SK-N-SH (cell line): Measurements from ENCODE around the gene COL15A1. TPM values are rescaled to one million over a fixed set of nuclear protein-coding genes. Genes with fewer than 3 reads are reported as not detected.

Experiments used
- CTCF ChIA-PET: fragments of 300-600, 350-600 bp; formaldehyde crosslinking; extraction: SDS; loops from one replicate; lab custom pipeline; 2021; lab: Yijun Ruan, JAX
- POLR2A ChIA-PET: fragments of 350-600 bp; sonication (Branson Sonifier 250); formaldehyde crosslinking; extraction: SDS; loops from one replicate; lab custom pipeline; 2020; ENCODE audit warnings: antibody characterized with exemption, inconsistent platforms; lab: Yijun Ruan, JAX
- DNase-seq: peaks from one replicate; pipeline ENCODE4 v3.0.0; 2012
- H2AFZ ChIP-seq: fragments of 200-600 bp; sonication (generic); 2 replicates; pipeline ENCODE4 v1.8.1; 2016; ENCODE audit warnings: antibody characterized with exemption, mild to moderate bottlenecking, low read depth
- H3F3A ChIP-seq: fragments of 200-600 bp; sonication (generic); replicated peaks from 2 replicates; pipeline ENCODE3; 2016; ENCODE audit warnings: antibody characterized with exemption, mild to moderate bottlenecking; ENCODE audit not compliant: insufficient read depth
- H3K27ac ChIP-seq, 2 experiments: fragments of 200-500 bp in 1 of 2; fragments of 200-600 bp in 1 of 2; sonication (Bioruptor generic) in 1 of 2; sonication (generic), shearing (Covaris generic) in 1 of 2; 2 replicates each; pipeline versions ENCODE4 v1.5.1 to v1.6.1; 2014 to 2016; ENCODE audit warnings: low read depth in 2 of 2, inconsistent platforms in 1 of 2, low read length in 1 of 2, mild to moderate bottlenecking in 1 of 2, mixed read lengths in 1 of 2
- H3K27me3 ChIP-seq: fragments of 200-600 bp; sonication (generic), shearing (Covaris generic); 2 replicates; pipeline ENCODE4 v1.6.1; 2016; ENCODE audit warnings: mixed run types; ENCODE audit not compliant: insufficient read depth
- H3K36me3 ChIP-seq, 2 experiments: fragments of 200-500 bp in 1 of 2; fragments of 200-600 bp in 1 of 2; sonication (Bioruptor generic) in 1 of 2; sonication (generic) in 1 of 2; replicated peaks in 1 of 2; 2 replicates each; pipeline versions ENCODE3 to v1.5.1; 2014 to 2016; ENCODE audit warnings: low read length in 1 of 2, mild to moderate bottlenecking in 1 of 2; ENCODE audit not compliant: insufficient read depth in 2 of 2, control insufficient read depth in 1 of 2
- H3K4me1 ChIP-seq, 2 experiments: fragments of 200-500 bp in 1 of 2; fragments of 200-600 bp in 1 of 2; sonication (Bioruptor generic) in 1 of 2; sonication (generic), shearing (Covaris generic) in 1 of 2; 2 replicates each; pipeline versions ENCODE4 v1.5.1 to v1.6.1; 2014 to 2016; ENCODE audit warnings: low read depth in 1 of 2, low read length in 1 of 2, mixed run types in 1 of 2; ENCODE audit not compliant: insufficient read depth in 2 of 2, control insufficient read depth in 1 of 2
- H3K4me2 ChIP-seq: fragments of 200-600 bp; sonication (generic), shearing (Covaris generic); 2 replicates; pipeline ENCODE4 v1.6.1; 2017; ENCODE audit warnings: mixed run types
- H3K4me3 ChIP-seq, 2 experiments: fragments of 200-500 bp in 1 of 2; fragments of 200-600 bp in 1 of 2; sonication (Bioruptor generic) in 1 of 2; sonication (generic), shearing (Covaris generic) in 1 of 2; 2 replicates each; pipeline versions ENCODE4 v1.5.1 to v1.8.1; 2014 to 2016; ENCODE audit warnings: low read depth in 2 of 2, inconsistent platforms in 1 of 2, low read length in 1 of 2, mild to moderate bottlenecking in 1 of 2, mixed read lengths in 1 of 2, moderate library complexity in 1 of 2
- H3K79me2 ChIP-seq: fragments of 200-600 bp; sonication (generic); 2 replicates; pipeline ENCODE4 v1.8.1; 2017; ENCODE audit warnings: mild to moderate bottlenecking; ENCODE audit not compliant: insufficient read depth
- H3K9ac ChIP-seq: fragments of 200-600 bp; sonication (generic); 2 replicates; pipeline ENCODE4 v1.6.1; 2017; ENCODE audit warnings: mixed run types
- H3K9me2 ChIP-seq: fragments of 200-600 bp; sonication (generic); 2 replicates; pipeline ENCODE4 v1.6.1; 2017; ENCODE audit warnings: mixed run types
- H3K9me3 ChIP-seq: fragments of 200-600 bp; sonication (generic); 2 replicates; pipeline ENCODE4 v1.6.1; 2017; ENCODE audit warnings: mixed run types, mild to moderate bottlenecking, moderate library complexity
- H4K20me1 ChIP-seq: fragments of 200-600 bp; sonication (generic); 2 replicates; pipeline ENCODE4 v1.6.1; 2017; ENCODE audit warnings: mild to moderate bottlenecking, mixed run types; ENCODE audit not compliant: insufficient read depth
- EZH2phosphoT487 ChIP-seq: fragments of 200-600 bp; sonication (generic); IDR thresholded peaks from 2 replicates; pipeline ENCODE4 v1.6.1; 2017; ENCODE audit warnings: low read depth, mixed run types, mild to moderate bottlenecking, antibody characterized with exemption, moderate library complexity, borderline replicate concordance
- JUND ChIP-seq: IDR thresholded peaks from 2 replicates; pipeline ENCODE4 v1.4.0; 2012
- NRF1 ChIP-seq: IDR thresholded peaks from 2 replicates; pipeline ENCODE4 v1.6.1; 2012; ENCODE audit warnings: low read depth, mild to moderate bottlenecking, low read length
- RAD21 ChIP-seq: IDR thresholded peaks from 2 replicates; pipeline ENCODE4 v1.6.1; 2012; ENCODE audit warnings: mild to moderate bottlenecking, low read length
- RCOR1 ChIP-seq: fragments of 150-350 bp; IDR thresholded peaks from 2 replicates; pipeline ENCODE4 v1.6.1; 2017; ENCODE audit warnings: antibody characterized with exemption, low read length
- TAF1 ChIP-seq: IDR thresholded peaks from 2 replicates; pipeline ENCODE4 v1.6.1; 2012; ENCODE audit warnings: low read depth, mild to moderate bottlenecking, low read length, moderate library complexity, borderline replicate concordance
- TEAD4 ChIP-seq: IDR thresholded peaks from 2 replicates; pipeline ENCODE4 v1.4.0; 2012; ENCODE audit warnings: mild to moderate bottlenecking, borderline replicate concordance; ENCODE audit not compliant: insufficient read depth
- YY1 ChIP-seq: IDR thresholded peaks from 2 replicates; pipeline ENCODE4 v1.4.0; 2012; ENCODE audit warnings: low read depth, mild to moderate bottlenecking
- WGBS: methylation state at CpG from one replicate; pipeline ENCODE4 v1.1.6; 2017; ENCODE audit warnings: low lambda C conversion rate; 5-methylcytosine and 5-hydroxymethylcytosine counted together
- polyA plus RNA-seq, 3 experiments: library from polyadenylated mRNA; depleted of rRNA; stranded (reverse); fragments of >200 nt; gene quantifications; 2 replicates each; pipeline ENCODE4 v1.2.3, GENCODE V29; 2012
- TF ChIP-seq, protein P1 (sequence below): fragments of 150-350 bp; IDR thresholded peaks from 2 replicates; pipeline ENCODE4 v1.6.1; 2017; ENCODE audit warnings: antibody characterized with exemption, low read length, low read depth, borderline replicate concordance
- TF ChIP-seq, protein P2 (sequence below): IDR thresholded peaks from 2 replicates; pipeline ENCODE4 v1.6.1; 2012; ENCODE audit warnings: mild to moderate bottlenecking, low read depth, low read length, moderate library complexity
- TF ChIP-seq, protein P3 (sequence below): fragments of 150-350 bp; IDR thresholded peaks from 2 replicates; pipeline ENCODE4 v1.6.1; 2016; ENCODE audit warnings: mild to moderate bottlenecking, low read depth, low read length
- TF ChIP-seq, protein P4 (sequence below): IDR thresholded peaks from 2 replicates; pipeline ENCODE4; 2012
- TF ChIP-seq, protein P5 (sequence below): IDR thresholded peaks from 2 replicates; pipeline ENCODE4 v1.4.0; 2012; ENCODE audit warnings: low read depth, borderline replicate concordance

The COL15A1 gene
- polyA plus RNA-seq, 1 of the 3 experiments (the other 2 are of a cell fraction), result 0.84 TPM

DNA sequence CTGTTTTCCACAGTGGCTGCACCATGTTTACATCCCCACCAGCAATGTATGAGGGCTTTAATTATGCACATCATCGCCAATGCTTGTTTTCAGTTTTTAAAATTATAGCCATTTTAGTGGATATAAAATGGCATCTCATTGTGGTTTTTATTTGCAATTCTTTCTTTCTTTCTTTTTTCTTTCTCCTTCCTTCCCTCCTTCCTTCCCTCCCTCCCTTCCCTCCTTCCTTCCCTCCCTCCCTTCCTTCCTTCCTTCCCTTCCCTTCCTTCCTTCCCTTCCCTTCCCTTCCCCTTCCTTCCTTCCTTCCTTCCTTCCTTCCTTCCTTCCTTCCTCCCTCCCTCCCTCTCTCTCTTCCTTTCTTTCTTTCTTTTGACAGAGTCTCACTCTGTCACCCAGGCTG, 6.6 kb downstream of the COL15A1 start (continued):
- TF ChIP-seq, protein P1, sequence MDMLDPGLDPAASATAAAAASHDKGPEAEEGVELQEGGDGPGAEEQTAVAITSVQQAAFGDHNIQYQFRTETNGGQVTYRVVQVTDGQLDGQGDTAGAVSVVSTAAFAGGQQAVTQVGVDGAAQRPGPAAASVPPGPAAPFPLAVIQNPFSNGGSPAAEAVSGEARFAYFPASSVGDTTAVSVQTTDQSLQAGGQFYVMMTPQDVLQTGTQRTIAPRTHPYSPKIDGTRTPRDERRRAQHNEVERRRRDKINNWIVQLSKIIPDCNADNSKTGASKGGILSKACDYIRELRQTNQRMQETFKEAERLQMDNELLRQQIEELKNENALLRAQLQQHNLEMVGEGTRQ, result no peak
- TF ChIP-seq JUND, result no peak
- no peak for TF ChIP-seq NRF1

DNA sequence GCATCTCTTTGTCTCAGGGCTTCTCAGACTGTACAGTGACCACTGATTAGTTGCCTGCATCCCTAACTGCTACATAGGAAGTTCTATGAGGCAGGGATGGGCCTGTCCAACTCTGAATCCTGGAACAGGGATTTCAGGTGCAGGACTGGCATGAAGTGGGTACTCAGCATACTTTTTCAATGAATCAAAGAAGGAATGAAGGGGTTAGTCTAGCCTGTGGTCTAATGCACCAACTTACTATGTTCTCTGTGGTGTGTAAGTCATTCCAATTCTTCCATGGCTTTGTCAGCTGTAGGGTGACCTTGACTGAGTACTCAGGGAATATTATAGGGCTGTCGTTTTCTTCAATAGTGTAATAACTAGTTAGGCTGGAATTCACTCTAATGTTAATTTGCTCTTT, 8.3 kb downstream of the COL15A1 start:
- DNase-seq, result no peak
- no peaks in the 10 kb centered on the region for H3K4me1 ChIP-seq
- H3F3A ChIP-seq, result no peaks in the 10 kb centered on the region
- H2AFZ ChIP-seq, result no peak overlapping the region
- H3K4me3 ChIP-seq, result no peak overlapping the region
- H3K79me2 ChIP-seq, result no peaks in the 10 kb centered on the region
- no peak overlapping the region for H3K9ac ChIP-seq
- H3K9me2 ChIP-seq, result no peaks in the 10 kb centered on the region
- H3K36me3 ChIP-seq, result no peaks in the 10 kb centered on the region
- no peaks in the 10 kb centered on the region for H3K27me3 ChIP-seq
- no peak overlapping the region for H3K4me2 ChIP-seq
- no peaks in the 10 kb centered on the region for H3K9me3 ChIP-seq
- no peak overlapping the region for H3K27ac ChIP-seq
- no peaks in the 10 kb centered on the region for H4K20me1 ChIP-seq
- no peak for TF ChIP-seq YY1
- no peak for TF ChIP-seq TAF1
- TF ChIP-seq, protein P2, sequence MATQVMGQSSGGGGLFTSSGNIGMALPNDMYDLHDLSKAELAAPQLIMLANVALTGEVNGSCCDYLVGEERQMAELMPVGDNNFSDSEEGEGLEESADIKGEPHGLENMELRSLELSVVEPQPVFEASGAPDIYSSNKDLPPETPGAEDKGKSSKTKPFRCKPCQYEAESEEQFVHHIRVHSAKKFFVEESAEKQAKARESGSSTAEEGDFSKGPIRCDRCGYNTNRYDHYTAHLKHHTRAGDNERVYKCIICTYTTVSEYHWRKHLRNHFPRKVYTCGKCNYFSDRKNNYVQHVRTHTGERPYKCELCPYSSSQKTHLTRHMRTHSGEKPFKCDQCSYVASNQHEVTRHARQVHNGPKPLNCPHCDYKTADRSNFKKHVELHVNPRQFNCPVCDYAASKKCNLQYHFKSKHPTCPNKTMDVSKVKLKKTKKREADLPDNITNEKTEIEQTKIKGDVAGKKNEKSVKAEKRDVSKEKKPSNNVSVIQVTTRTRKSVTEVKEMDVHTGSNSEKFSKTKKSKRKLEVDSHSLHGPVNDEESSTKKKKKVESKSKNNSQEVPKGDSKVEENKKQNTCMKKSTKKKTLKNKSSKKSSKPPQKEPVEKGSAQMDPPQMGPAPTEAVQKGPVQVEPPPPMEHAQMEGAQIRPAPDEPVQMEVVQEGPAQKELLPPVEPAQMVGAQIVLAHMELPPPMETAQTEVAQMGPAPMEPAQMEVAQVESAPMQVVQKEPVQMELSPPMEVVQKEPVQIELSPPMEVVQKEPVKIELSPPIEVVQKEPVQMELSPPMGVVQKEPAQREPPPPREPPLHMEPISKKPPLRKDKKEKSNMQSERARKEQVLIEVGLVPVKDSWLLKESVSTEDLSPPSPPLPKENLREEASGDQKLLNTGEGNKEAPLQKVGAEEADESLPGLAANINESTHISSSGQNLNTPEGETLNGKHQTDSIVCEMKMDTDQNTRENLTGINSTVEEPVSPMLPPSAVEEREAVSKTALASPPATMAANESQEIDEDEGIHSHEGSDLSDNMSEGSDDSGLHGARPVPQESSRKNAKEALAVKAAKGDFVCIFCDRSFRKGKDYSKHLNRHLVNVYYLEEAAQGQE, result no peak
- TF ChIP-seq EZH2phosphoT487, result no peak
- TF ChIP-seq RAD21, result no peak
- TF ChIP-seq TEAD4, result no peak
- TF ChIP-seq, protein P3, sequence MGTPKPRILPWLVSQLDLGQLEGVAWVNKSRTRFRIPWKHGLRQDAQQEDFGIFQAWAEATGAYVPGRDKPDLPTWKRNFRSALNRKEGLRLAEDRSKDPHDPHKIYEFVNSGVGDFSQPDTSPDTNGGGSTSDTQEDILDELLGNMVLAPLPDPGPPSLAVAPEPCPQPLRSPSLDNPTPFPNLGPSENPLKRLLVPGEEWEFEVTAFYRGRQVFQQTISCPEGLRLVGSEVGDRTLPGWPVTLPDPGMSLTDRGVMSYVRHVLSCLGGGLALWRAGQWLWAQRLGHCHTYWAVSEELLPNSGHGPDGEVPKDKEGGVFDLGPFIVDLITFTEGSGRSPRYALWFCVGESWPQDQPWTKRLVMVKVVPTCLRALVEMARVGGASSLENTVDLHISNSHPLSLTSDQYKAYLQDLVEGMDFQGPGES, result no peak
- TF ChIP-seq, protein P4, sequence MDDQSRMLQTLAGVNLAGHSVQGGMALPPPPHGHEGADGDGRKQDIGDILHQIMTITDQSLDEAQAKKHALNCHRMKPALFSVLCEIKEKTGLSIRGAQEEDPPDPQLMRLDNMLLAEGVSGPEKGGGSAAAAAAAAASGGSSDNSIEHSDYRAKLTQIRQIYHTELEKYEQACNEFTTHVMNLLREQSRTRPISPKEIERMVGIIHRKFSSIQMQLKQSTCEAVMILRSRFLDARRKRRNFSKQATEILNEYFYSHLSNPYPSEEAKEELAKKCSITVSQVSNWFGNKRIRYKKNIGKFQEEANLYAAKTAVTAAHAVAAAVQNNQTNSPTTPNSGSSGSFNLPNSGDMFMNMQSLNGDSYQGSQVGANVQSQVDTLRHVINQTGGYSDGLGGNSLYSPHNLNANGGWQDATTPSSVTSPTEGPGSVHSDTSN, result no peak
- no peak for TF ChIP-seq RCOR1
- TF ChIP-seq, protein P5, sequence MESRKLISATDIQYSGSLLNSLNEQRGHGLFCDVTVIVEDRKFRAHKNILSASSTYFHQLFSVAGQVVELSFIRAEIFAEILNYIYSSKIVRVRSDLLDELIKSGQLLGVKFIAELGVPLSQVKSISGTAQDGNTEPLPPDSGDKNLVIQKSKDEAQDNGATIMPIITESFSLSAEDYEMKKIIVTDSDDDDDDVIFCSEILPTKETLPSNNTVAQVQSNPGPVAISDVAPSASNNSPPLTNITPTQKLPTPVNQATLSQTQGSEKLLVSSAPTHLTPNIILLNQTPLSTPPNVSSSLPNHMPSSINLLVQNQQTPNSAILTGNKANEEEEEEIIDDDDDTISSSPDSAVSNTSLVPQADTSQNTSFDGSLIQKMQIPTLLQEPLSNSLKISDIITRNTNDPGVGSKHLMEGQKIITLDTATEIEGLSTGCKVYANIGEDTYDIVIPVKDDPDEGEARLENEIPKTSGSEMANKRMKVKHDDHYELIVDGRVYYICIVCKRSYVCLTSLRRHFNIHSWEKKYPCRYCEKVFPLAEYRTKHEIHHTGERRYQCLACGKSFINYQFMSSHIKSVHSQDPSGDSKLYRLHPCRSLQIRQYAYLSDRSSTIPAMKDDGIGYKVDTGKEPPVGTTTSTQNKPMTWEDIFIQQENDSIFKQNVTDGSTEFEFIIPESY, result no peak
- POLR2A ChIA-PET, result no interaction called here
- CTCF ChIA-PET, result interaction anchor here (1.6 kb wide), 1 partner anchor 23 kb away, joined by 4 read pairs; no protein-coding TSS in a partner anchor
- 33% methylated on average over 1 of the region's 1 CpG for WGBS
